Left lung (tissue), 10 donors: ENCODE data around the gene MYO5A. TPM values are rescaled to one million over a fixed set of nuclear protein-coding genes. Genes with fewer than 3 reads are reported as not detected.
A peak's percentile ranks its signal among the peaks of the same experiment; 100 is the strongest.

Experiments used
- ATAC-seq: fragments of 200-7000 bp; cut with Tn5 transposase; one replicate; pipeline ENCODE4 v1.9.1; 2020; ENCODE audit warnings: moderate library complexity
- DNase-seq, 4 donors: peaks; one replicate each; pipeline ENCODE4 v3.0.0-alpha.2; 2013 to 2020
- H3K27ac ChIP-seq, 2 donors: fragments of 200-600 bp; sonication (generic) in 1 of 2; one replicate each; pipeline versions ENCODE4 v1.5.0 to v1.8.0; 2020 to 2021
- H3K27me3 ChIP-seq, 2 donors: fragments of 200-600 bp; sonication (generic) in 1 of 2; one replicate each; pipeline versions ENCODE4 v1.5.0 to v1.8.0; 2020 to 2021
- H3K36me3 ChIP-seq, 2 donors: fragments of 200-600 bp; sonication (generic) in 1 of 2; one replicate each; pipeline versions ENCODE4 v1.5.0 to v1.8.0; 2020 to 2021
- H3K4me1 ChIP-seq, 2 donors: fragments of 200-600 bp; one replicate each; pipeline ENCODE4 v1.8.0; 2021
- H3K4me3 ChIP-seq, 2 donors: fragments of 200-600 bp; sonication (generic) in 1 of 2; one replicate each; pipeline versions ENCODE4 v1.5.0 to v1.8.0; 2020 to 2021; ENCODE audit warnings: mild to moderate bottlenecking in 1 of 2
- H3K9me3 ChIP-seq, 2 donors: fragments of 200-600 bp; sonication (generic) in 1 of 2; one replicate each; pipeline versions ENCODE4 v1.5.0 to v1.8.0; 2020 to 2021
- CTCF ChIP-seq, 2 donors: fragments of 200-600 bp; sonication (generic) in 1 of 2; IDR thresholded peaks; one replicate each; pipeline versions ENCODE4 v1.5.0 to v1.8.0; 2021; ENCODE audit warnings: antibody characterized with exemption in 2 of 2
- intact Hi-C, 2 donors: fragments of 100-400 bp; cut with DNase I; formaldehyde crosslinking; loops; one replicate each; pipeline versions ENCODE4 v1.11.2 to v1.14.2; 2022
- microRNA-seq, 2 donors: library from miRNA; unstranded; fragments of <30 nt; microRNA quantifications; one replicate each; pipeline ENCODE4, GENCODE V29; 2019
- polyA plus RNA-seq, 6 donors: library from polyadenylated mRNA; unstranded; fragments of 120-200 nt; gene quantifications; one replicate each; pipeline ENCODE4 v1.2.1, GENCODE V29; 2013; ENCODE audit not compliant: insufficient read length in 6 of 6
- total RNA-seq, 2 donors: library from RNA; stranded (reverse); fragmentation: NEBNext Ultra II Directional; extraction: Animal tissue kit (Norgen Biotek cat#: 25700); gene quantifications; one replicate each; pipeline ENCODE4 v1.2.1, GENCODE V29; 2021
- donor health status: DM: no; HTN: yes; CAD: no.
- donor health status: DM: no; HTN: no; CAD: no.

MYO5A gene
- total and polyA plus RNA-seq, 8 donors = 21.8 to 46.3 (median 34.3) TPM

GRCh38 chr15:52257734-52258062, 271.0 kb downstream of the MYO5A start:
- DNase-seq (no peak), ATAC-seq (peak; percentile 8)
- H3K9me3 ChIP-seq = no peaks in the 10 kb centered on the region
- intact Hi-C loops = loop anchor here in 1 of 2 donors (5.0 kb wide), 1 partner anchor 475 kb away; no protein-coding TSS in a partner anchor
- no peaks in the 10 kb centered on the region for H3K27me3 ChIP-seq
- H3K36me3 ChIP-seq = no peaks in the 10 kb centered on the region
- no peak overlapping the region for H3K27ac ChIP-seq
- H3K4me3 ChIP-seq = no peak overlapping the region
- TF ChIP-seq CTCF (IDR thresholded peaks at IDR 0.05) = no peak
- peaks cover 9 to 45% of the 10 kb centered on the region in 2 donors for H3K4me1 ChIP-seq

Small RNA genes within 50 kb of the gene (microRNA-seq; reads per million reads assigned to microRNA genes)
- 0.67 to 2.5 reads per million in 2 donors for gene MIR1266

Other genes with a start within 250 kb of the MYO5A start
- 10 to 100 TPM; 78.3 to 89.2 TPM for gene MYO5C, start 233.1 kb downstream of the MYO5A start, total RNA-seq
- 10 to 100 TPM; 29.7 to 40.8 (median 35.3) TPM for gene MYO5C, start 233.1 kb downstream of the MYO5A start, polyA plus RNA-seq
- gene ARPP19, start 40.1 kb upstream of the MYO5A start, total RNA-seq = 100 to 1,000 TPM; 152 to 158 TPM
- gene ARPP19, start 40.1 kb upstream of the MYO5A start, polyA plus RNA-seq = 100 to 1,000 TPM in 5 of 6 donors, 10 to 100 TPM in 1; 96.3 to 116 (median 108) TPM
- 10 to 100 TPM; 34.5 to 40.8 TPM for gene ATOSA, start 150.5 kb upstream of the MYO5A start, total RNA-seq
- gene ATOSA, start 150.5 kb upstream of the MYO5A start, polyA plus RNA-seq = 10 to 100 TPM; 58.5 to 79.0 (median 60.0) TPM